AML-193 (cell line): Measurements from ENCODE around the gene FDX2.
"Not testable (repeated sequence)": the region's sequence is repeated elsewhere in the genome, so short reads cannot be mapped to it uniquely, and the experiment has no call there.

Experiments
- DNase-seq, 2 experiments: peaks; one replicate each; lab custom pipeline; 2025; lab: John Stamatoyannopoulos, UW

FDX2 gene

GRCh38 chr19:10315335-10316214 is at the start of gene FDX2:
Gene FDX2 (minus strand): TSS chr19:10316015. CDS start chr19:10315996, 19 bp downstream.
- DNase-seq, result peak; percentile 30 to 49

GRCh38 chr19:10365518-10365917 is 49.7 kb upstream of the FDX2 start:
- DNase-seq, result no peak

GRCh38 chr19:10364644-10365043 is 48.8 kb upstream of the FDX2 start:
- no peak for DNase-seq

GRCh38 chr19:10363789-10364281 is 48.0 kb upstream of the FDX2 start:
- DNase-seq, result no peak

- DNase-seq, result no peak
These were observed 46.4 kb upstream of the FDX2 start for GRCh38 chr19:10362259-10362658.

GRCh38 chr19:10361569-10362011 is 45.8 kb upstream of the FDX2 start:
- no peak for DNase-seq

- DNase-seq, result no peak
These were observed 40.6 kb upstream of the FDX2 start for GRCh38 chr19:10356431-10356830.

- DNase-seq, result no peak
These were observed 38.1 kb upstream of the FDX2 start for GRCh38 chr19:10353793-10354391.

- DNase-seq, result no peak
These were observed 37.2 kb upstream of the FDX2 start for GRCh38 chr19:10352764-10353671.

- DNase-seq, result peak; percentile 84 to 87
These were observed 30.7 kb upstream of the FDX2 start for GRCh38 chr19:10346509-10346908.

- DNase-seq, result no peak
These were observed 29.0 kb upstream of the FDX2 start for GRCh38 chr19:10344780-10345179.

- no peak for DNase-seq
These were observed 27.7 kb upstream of the FDX2 start for GRCh38 chr19:10343495-10343894.

- no peak for DNase-seq
These were observed 24.2 kb upstream of the FDX2 start for GRCh38 chr19:10339977-10340376.

- peak; percentile 58 to 77 for DNase-seq
These were observed 23.7 kb upstream of the FDX2 start, which contains the start of gene ICAM3 for GRCh38 chr19:10339380-10339960. Gene ICAM3 (minus strand): TSS chr19:10339624. CDS start chr19:10339614, 10 bp downstream.

GRCh38 chr19:10338940-10339339 is 23.1 kb upstream of the FDX2 start:
- no peak for DNase-seq

- DNase-seq, result not testable (repeated sequence)
These were observed 20.9 kb upstream of the FDX2 start for GRCh38 chr19:10336725-10337124.

- no peak for DNase-seq
These were observed 19.7 kb upstream of the FDX2 start for GRCh38 chr19:10335352-10335985.

GRCh38 chr19:10334588-10335351 is 19.0 kb upstream of the FDX2 start:
- DNase-seq, result no peak

GRCh38 chr19:10333758-10334587 is 18.2 kb upstream of the FDX2 start:
- no peak for DNase-seq
